OCI-LY7 (cell line): ENCODE measurements around the gene FAM133A. TPM values are rescaled to one million over a fixed set of nuclear protein-coding genes. Genes with fewer than 3 reads are reported as not detected.

ENCODE experiments used
- BruUV-seq: library from RNA; stranded (reverse); fragments of 400-500 nt; replicated peaks from 2 replicates; lab custom pipeline; 2021; lab: Mats Ljungman, UMichigan
- CTCF ChIA-PET: fragments of 300-600 bp; sonication (Branson Sonifier 250); formaldehyde crosslinking; loops from one replicate; lab custom pipeline; 2022; ENCODE audit warnings: antibody characterized with exemption; ENCODE audit not compliant: unreplicated experiment; lab: Charles Lee
- POLR2A ChIA-PET: fragments of 300-600 bp; sonication (Branson Sonifier 250); formaldehyde crosslinking; loops from one replicate; lab custom pipeline; 2022; ENCODE audit warnings: antibody characterized with exemption; lab: Charles Lee
- DNase-seq: peaks from one replicate; pipeline ENCODE4 v3.0.0-alpha.2; 2015; ENCODE audit warnings: low spot score
- H2AFZ ChIP-seq: fragments of 200-600 bp; sonication (generic), shearing (Covaris generic); 2 replicates; pipeline ENCODE4 v1.6.1; 2014; ENCODE audit warnings: mild to moderate bottlenecking, antibody characterized with exemption, low read length, moderate library complexity
- H3K27ac ChIP-seq: fragments of 200-600 bp; sonication (generic); 2 replicates; pipeline ENCODE4 v1.5.1; 2014; ENCODE audit warnings: mixed run types, low read depth, mild to moderate bottlenecking, moderate library complexity, low read length, inconsistent platforms; ENCODE audit not compliant: poor library complexity, severe bottlenecking
- H3K36me3 ChIP-seq: fragments of 200-600 bp; sonication (generic); 2 replicates; pipeline ENCODE4 v1.6.1; 2014; ENCODE audit warnings: mild to moderate bottlenecking, antibody characterized with exemption, low read length, moderate library complexity, mixed read lengths; ENCODE audit not compliant: insufficient read depth
- H3K4me1 ChIP-seq: fragments of 200-600 bp; sonication (generic); 2 replicates; pipeline ENCODE4 v1.5.1; 2014; ENCODE audit warnings: mild to moderate bottlenecking, low read length; ENCODE audit not compliant: insufficient read depth, poor library complexity, severe bottlenecking
- H3K4me2 ChIP-seq: fragments of 200-600 bp; sonication (generic); 2 replicates; pipeline ENCODE4 v1.6.1; 2014; ENCODE audit warnings: mild to moderate bottlenecking, low read length
- H3K4me3 ChIP-seq: fragments of 200-600 bp; sonication (generic); 2 replicates; pipeline ENCODE4 v1.5.1; 2014; ENCODE audit warnings: mild to moderate bottlenecking, low read depth, low read length; ENCODE audit not compliant: poor library complexity, severe bottlenecking
- H3K79me2 ChIP-seq: fragments of 200-600 bp; sonication (generic); 2 replicates; pipeline ENCODE4 v1.6.1; 2016; ENCODE audit warnings: low read depth, mild to moderate bottlenecking, low read length, moderate library complexity, mixed read lengths; ENCODE audit not compliant: insufficient read depth
- H3K9me2 ChIP-seq: fragments of 200-600 bp; sonication (generic); 2 replicates; pipeline ENCODE4 v1.6.1; 2016; ENCODE audit warnings: mild to moderate bottlenecking, low read length, mixed read lengths; ENCODE audit not compliant: insufficient read depth
- H3K9me3 ChIP-seq: fragments of 200-600 bp; sonication (generic); 2 replicates; pipeline ENCODE4 v1.6.1; 2014; ENCODE audit warnings: mild to moderate bottlenecking, mixed run types, low read length, mixed read lengths
- H4K20me1 ChIP-seq: fragments of 200-600 bp; sonication (generic); 2 replicates; pipeline ENCODE4 v1.6.1; 2014; ENCODE audit warnings: mild to moderate bottlenecking, antibody characterized with exemption, low read length, moderate library complexity, mixed read lengths; ENCODE audit not compliant: insufficient read depth
- CTCF ChIP-seq: fragments of 200-600 bp; sonication (generic); conservative IDR thresholded peaks from 2 replicates; pipeline ENCODE4 v1.5.1; 2014; ENCODE audit warnings: mild to moderate bottlenecking, antibody characterized with exemption, low read length, moderate library complexity, mixed read lengths
- EZH2phosphoT487 ChIP-seq: fragments of 200-600 bp; sonication (generic); IDR thresholded peaks from 2 replicates; pipeline ENCODE4 v1.6.1; 2018; ENCODE audit warnings: low read depth, borderline replicate concordance, mild to moderate bottlenecking, mixed run types, antibody characterized with exemption, low read length, moderate library complexity, mixed read lengths
- intact Hi-C: fragments of 100-400 bp; cut with micrococcal nuclease; formaldehyde crosslinking; loops from one replicate; pipeline ENCODE4 v1.10.0; 2022; ENCODE audit not compliant: unreplicated experiment
- total RNA-seq, 2 experiments: library from RNA; depleted of rRNA in 1 of 2; stranded (reverse); fragments of >200 nt in 1 of 2; shearing (Covaris generic) in 1 of 2; gene quantifications; 2 replicates each; pipeline ENCODE4 v1.2.3, GENCODE V29; 2014 to 2022

Gene FAM133A
- total RNA-seq, 2 experiments from 2014 or later, result not detected

- no TSS peak for BruUV-seq
- H3K4me3 ChIP-seq, result no peak overlapping the region
- no peaks in the 10 kb centered on the region for H3K9me2 ChIP-seq
- H2AFZ ChIP-seq, result no peak overlapping the region
- H3K4me2 ChIP-seq, result no peak overlapping the region
- DNase-seq, result no peak
- no peak overlapping the region for H3K27ac ChIP-seq
- ChIA-PET POLR2A (no interaction called here), CTCF (no interaction called here)
- TF ChIP-seq EZH2phosphoT487, result no peak
- no peak for TF ChIP-seq CTCF
- H4K20me1 ChIP-seq, result no peaks in the 10 kb centered on the region
- no peaks in the 10 kb centered on the region for H3K79me2 ChIP-seq
- H3K9me3 ChIP-seq, result no peaks in the 10 kb centered on the region
- no peaks in the 10 kb centered on the region for H3K4me1 ChIP-seq
- no peaks in the 10 kb centered on the region for H3K36me3 ChIP-seq
- intact Hi-C loops, result no loop called here
Observed at GRCh38 chrX:93760163-93760562, 86.2 kb downstream of the FAM133A start.

Other genes starting within 250 kb of the FAM133A start
- gene NAP1L3, start 628 bp upstream of the FAM133A start, total RNA-seq (2014; rRNA removed; shearing (Covaris generic)), result not detected in 2 replicates
- gene NAP1L3, start 628 bp upstream of the FAM133A start, total RNA-seq (2022), result not detected in 2 replicates